Heart right ventricle (tissue), 16 donors: Measurements from ENCODE around the gene DNM3. TPM values are rescaled to one million over a fixed set of nuclear protein-coding genes. Genes with fewer than 3 reads are reported as not detected.

Experiments used
- ATAC-seq, 8 donors: fragments of 200-7000 bp; cut with Tn5 transposase; one replicate each; pipeline ENCODE4 v1.9.1; 2020; ENCODE audit warnings: mild to moderate bottlenecking in 8 of 8, moderate library complexity in 8 of 8, moderate number of reproducible peaks in 1 of 8
- DNase-seq, 2 donors: peaks; one replicate each; pipeline ENCODE4 v3.0.0-alpha.2; 2020
- H3K27ac ChIP-seq, 10 donors: fragments of 200-600 bp; sonication (generic) in 2 of 10; one replicate each; pipeline versions ENCODE4 v1.5.0 to v1.8.0; 2020 to 2022; ENCODE audit warnings: mild to moderate bottlenecking in 3 of 10
- H3K27me3 ChIP-seq, 7 donors: fragments of 200-600 bp; one replicate each; pipeline ENCODE4 v1.8.0; 2021 to 2022; ENCODE audit warnings: mild to moderate bottlenecking in 2 of 7
- H3K36me3 ChIP-seq, 9 donors: fragments of 200-600 bp; sonication (generic) in 1 of 9; one replicate each; pipeline versions ENCODE4 v1.5.0 to v1.8.0; 2020 to 2022; ENCODE audit warnings: mild to moderate bottlenecking in 2 of 9
- H3K4me1 ChIP-seq, 9 donors: fragments of 200-600 bp; sonication (generic) in 1 of 9; one replicate each; pipeline versions ENCODE4 v1.5.0 to v1.8.0; 2020 to 2022; ENCODE audit warnings: mild to moderate bottlenecking in 4 of 9
- H3K4me3 ChIP-seq, 10 donors: fragments of 200-600 bp; sonication (generic) in 2 of 10; one replicate each; pipeline versions ENCODE4 v1.5.0 to v1.8.0; 2020 to 2022; ENCODE audit warnings: mild to moderate bottlenecking in 7 of 10, moderate library complexity in 2 of 10
- H3K9me3 ChIP-seq, 11 donors: fragments of 200-600 bp in 10 of 11; sonication (generic) in 2 of 11; one replicate each; pipeline versions ENCODE4 v1.5.0 to v1.8.0; 2013 to 2022; ENCODE audit warnings: mild to moderate bottlenecking in 2 of 11, control low read depth in 1 of 11, moderate library complexity in 1 of 11
- CTCF ChIP-seq, 9 donors: fragments of 200-600 bp; sonication (generic) in 2 of 9; IDR thresholded peaks; one replicate each; pipeline versions ENCODE4 v1.5.0 to v1.8.0; 2021 to 2022; ENCODE audit warnings: antibody characterized with exemption in 9 of 9, mild to moderate bottlenecking in 5 of 9, moderate library complexity in 1 of 9
- WGBS, 2 donors: extraction: QIAGEN DNeasy Blood & Tissue Kit; methylation state at CpG; one replicate each; pipeline ENCODE4 v1.1.7; 2013; ENCODE audit warnings: inconsistent platforms in 1 of 2; 5-methylcytosine and 5-hydroxymethylcytosine counted together
- intact Hi-C, 10 donors: fragments of 100-400 bp; cut with DNase I; formaldehyde crosslinking; loops; one replicate each; pipeline versions ENCODE4 v1.11.1 to v1.14.2; 2022
- polyA plus RNA-seq, 2 donors: library from polyadenylated mRNA; stranded (reverse); fragments of 200-250 nt; gene quantifications; one replicate each; pipeline ENCODE4 v1.2.3, GENCODE V29; 2013
- total RNA-seq, 10 donors: library from RNA; stranded (reverse); fragmentation: NEBNext Ultra II Directional in 3 of 10; extraction: Animal tissue kit (Norgen Biotek cat#: 25700) in 3 of 10; gene quantifications; one replicate each; pipeline versions ENCODE4 v1.2.1 to v1.2.4, GENCODE V29; 2021 to 2023
- donor health status: Arrhythmogenic right ventricular cardiomyopathy.
- donor health status: ischemic (EF 13 %, LVEDD 7.1; RV severe dilation, severe dysfunction).
- donor health status: healthy with polysubstance abuse.
- donor health status: DM: no; HTN: yes; CAD: no.
- donor health status: DM: no; HTN: no; CAD: no.
- donor health status: ischemic (EF 25% LVEDD 6.9; RV normal size, moderate dysfunction).
- donor health status: ischemic (EF 25% LVEDD 5.7; RV mildly dilated, moderate dysfunction).
- donor health status: healthy.
- donor health status: DM: yes; HTN: yes; CAD: no.
- donor health status: Ischemic cardiomyopathy.
- donor health status: ischemic (EF 35%, LVEDD 5.7; RV mildly dilated, moderate dysfunction).
- donor health status: nonischemic (EF 11% LVEDD 7.7; RV severe dilation, severe dysfunction).
- donor health status: DM: yes; HTN: yes; CAD: no.
- donor health status: PGD.
- donor health status: ischemic (EF 29% LVEDD 5.4; RV normal size, mild dysfunction).
- donor health status: nonischemic (EF 23%, LVEDD 6.1; RV moderate dilation, normal function).

DNM3 gene
- total and polyA plus RNA-seq, 12 donors = 0.77 to 2.8 (median 2.2) TPM

GRCh38 chr1:172322219-172323061, 481.1 kb downstream of the DNM3 start:
- Histone ChIP-seq H3K4me3 (peak overlapping the region in 4 of 10 donors; percentile 0 to 18 (median 10)), H3K36me3 (no peaks in the 10 kb centered on the region), H3K27ac (peak overlapping the region in 9 of 10 donors; percentile 37 to 68 (median 61)), H3K27me3 (no peaks in the 10 kb centered on the region), H3K4me1 (peaks cover 0 to 29% (median 18%) of the 10 kb centered on the region in 9 donors), H3K9me3 (no peaks in the 10 kb centered on the region)
- intact Hi-C loops = loop anchor here in 1 of 10 donors (10.0 kb wide), 1 partner anchor 178 kb away; no protein-coding TSS in a partner anchor
- ATAC-seq (peak; percentile 82 to 94 (median 88)), DNase-seq (peak; percentile 17 to 37)
- no peak for TF ChIP-seq CTCF (IDR thresholded peaks at IDR 0.05)
- WGBS, 2 donors = 61 to 62% methylated on average over 13 of the region's 13 CpGs

GRCh38 chr1:172323686-172324085, 482.4 kb downstream of the DNM3 start:
- Histone ChIP-seq H3K4me3 (no peak overlapping the region), H3K4me1 (peaks cover 0 to 29% (median 18%) of the 10 kb centered on the region in 9 donors), H3K9me3 (peaks cover 0 to 4% (median 0%) of the 10 kb centered on the region in 11 donors), H3K27ac (no peak overlapping the region), H3K36me3 (no peaks in the 10 kb centered on the region), H3K27me3 (no peaks in the 10 kb centered on the region)
- ATAC-seq (peak in 1 of 8 donors; percentile 25), DNase-seq (no peak)
- intact Hi-C loops = loop anchor here in 1 of 10 donors (10.0 kb wide), 1 partner anchor 179 kb away; no protein-coding TSS in a partner anchor
- TF ChIP-seq CTCF (IDR thresholded peaks at IDR 0.05) = no peak
- 65 to 82% methylated on average over 1 of the region's 1 CpG for WGBS, 2 donors

- Histone ChIP-seq H3K4me1 (peaks cover 0 to 29% (median 18%) of the 10 kb centered on the region in 9 donors), H3K9me3 (peaks cover 0 to 4% (median 0%) of the 10 kb centered on the region in 11 donors), H3K4me3 (no peak overlapping the region), H3K27ac (no peak overlapping the region), H3K27me3 (no peaks in the 10 kb centered on the region), H3K36me3 (no peaks in the 10 kb centered on the region)
- DNase-seq (no peak), ATAC-seq (no peak)
- 89 to 91% methylated on average over 5 of the region's 5 CpGs for WGBS, 2 donors
- TF ChIP-seq CTCF (IDR thresholded peaks at IDR 0.05) = no peak
- intact Hi-C loops = loop anchor here in 1 of 10 donors (10.0 kb wide), 1 partner anchor 179 kb away; no protein-coding TSS in a partner anchor
Observed at GRCh38 chr1:172324086-172324485, 482.8 kb downstream of the DNM3 start.

- TF ChIP-seq CTCF (IDR thresholded peaks at IDR 0.05) = no peak
- ATAC-seq = no peak
- intact Hi-C loops = loop anchor here in 1 of 10 donors (10.0 kb wide), 1 partner anchor 180 kb away; no protein-coding TSS in a partner anchor
Observed at GRCh38 chr1:172324761-172325160, 483.5 kb downstream of the DNM3 start.

More at GRCh38 chr1:172324761-172325160, 483.5 kb downstream of the DNM3 start:
- Histone ChIP-seq H3K36me3 (no peaks in the 10 kb centered on the region), H3K9me3 (peaks cover 0 to 4% (median 0%) of the 10 kb centered on the region in 11 donors), H3K4me3 (no peak overlapping the region), H3K27ac (no peak overlapping the region), H3K27me3 (no peaks in the 10 kb centered on the region), H3K4me1 (peaks cover 0 to 29% (median 18%) of the 10 kb centered on the region in 9 donors)
- no peak for DNase-seq
- WGBS, 2 donors = 75 to 83% methylated on average over 1 of the region's 1 CpG
